HCT116 (cell line): Measurements from ENCODE around the gene EXD3. TPM values are rescaled to one million over a fixed set of nuclear protein-coding genes. Genes with fewer than 3 reads are reported as not detected.
"Not testable (repeated sequence)": the region's sequence is repeated elsewhere in the genome, so short reads cannot be mapped to it uniquely, and the experiment has no call there.

Experiments
- ATAC-seq: fragments of 200-7000 bp; cut with Tn5 transposase; 2 replicates; pipeline ENCODE4 v1.9.1; 2020; ENCODE audit warnings: mild to moderate bottlenecking, moderate library complexity
- BruUV-seq: library from RNA; stranded (reverse); fragments of 400-500 nt; replicated peaks from 2 replicates; lab custom pipeline; 2021; lab: Mats Ljungman, UMichigan
- CTCF ChIA-PET: fragments of 300-600 bp; sonication (Branson Sonifier 250); formaldehyde crosslinking; loops from one replicate; lab custom pipeline; 2021; ENCODE audit warnings: antibody characterized with exemption; lab: Charles Lee
- POLR2A ChIA-PET: fragments of 300-600, 350-600 bp; sonication (Branson Sonifier 250); formaldehyde crosslinking; loops from one replicate; lab custom pipeline; 2021; ENCODE audit warnings: antibody characterized with exemption; lab: Charles Lee
- RAD21 ChIA-PET, 2 experiments: fragments of 300-600 bp; sonication (Branson Sonifier 250); formaldehyde crosslinking; loops; one replicate each; lab custom pipeline; 2023; ENCODE audit warnings: low total read pairs in 2 of 2; ENCODE audit not compliant: uncharacterized antibody in 2 of 2, unreplicated experiment in 2 of 2, low non-redundant PET in 1 of 2; lab: Charles Lee
- DNase-seq: peaks from one replicate; pipeline ENCODE4 v3.0.0-alpha.2; 2010; ENCODE audit warnings: low read depth, low spot score
- H2AFZ ChIP-seq: fragments of 200-600 bp; shearing (Covaris generic), sonication (generic); 2 replicates; pipeline ENCODE4 v1.6.1; 2017; ENCODE audit warnings: low read depth, mixed run types, mixed read lengths, antibody characterized with exemption, low read length; ENCODE audit not compliant: poor library complexity, severe bottlenecking
- H3K27ac ChIP-seq: 2 replicates; pipeline ENCODE4 v1.5.1; 2012; ENCODE audit warnings: low read depth, low read length
- H3K27me3 ChIP-seq: fragments of 200-600 bp; sonication (generic); 2 replicates; pipeline ENCODE4 v1.6.1; 2016; ENCODE audit warnings: mixed run types, low read length, mixed read lengths; ENCODE audit not compliant: insufficient read depth
- H3K36me3 ChIP-seq, 2 experiments: fragments of 200-500 bp in 1 of 2; fragments of 200-600 bp in 1 of 2; sonication (Bioruptor generic) in 1 of 2; sonication (generic) in 1 of 2; 2 replicates each; pipeline versions ENCODE4 v1.5.1 to v1.6.1; 2014 to 2016; ENCODE audit warnings: low read length in 2 of 2, inconsistent platforms in 1 of 2, mixed read lengths in 1 of 2, mixed run types in 1 of 2; ENCODE audit not compliant: insufficient read depth in 2 of 2, control insufficient read depth in 1 of 2
- H3K4me1 ChIP-seq, 2 experiments: fragments of 200-600 bp in 1 of 2; sonication (generic) in 1 of 2; 2 replicates each; pipeline versions ENCODE4 v1.5.1 to v1.6.1; 2012 to 2017; ENCODE audit warnings: low read length in 2 of 2, inconsistent platforms in 1 of 2, mild to moderate bottlenecking in 1 of 2, mixed read lengths in 1 of 2, mixed run types in 1 of 2, moderate library complexity in 1 of 2; ENCODE audit not compliant: insufficient read depth in 2 of 2, control insufficient read depth in 1 of 2
- H3K4me2 ChIP-seq: fragments of 200-600 bp; sonication (generic); 2 replicates; pipeline ENCODE4 v1.6.1; 2017; ENCODE audit warnings: mixed run types, low read length, mixed read lengths
- H3K4me3 ChIP-seq, 2 experiments: fragments of 200-600 bp in 1 of 2; sonication (generic) in 1 of 2; replicated peaks in 1 of 2; 2 replicates each; pipeline ENCODE4 v1.5.1; 2011 to 2016; ENCODE audit warnings: low read length in 2 of 2, control low read depth in 1 of 2, low read depth in 1 of 2, mild to moderate bottlenecking in 1 of 2, mixed read lengths in 1 of 2, mixed run types in 1 of 2
- H3K79me2 ChIP-seq: fragments of 200-600 bp; sonication (generic); 2 replicates; pipeline ENCODE4 v1.6.1; 2017; ENCODE audit warnings: mild to moderate bottlenecking, mixed run types, low read length, moderate library complexity, mixed read lengths; ENCODE audit not compliant: insufficient read depth
- H3K9ac ChIP-seq: fragments of 200-600 bp; sonication (generic); 2 replicates; pipeline ENCODE4 v1.6.1; 2016; ENCODE audit warnings: low read length, mixed read lengths
- H3K9me2 ChIP-seq: fragments of 200-600 bp; sonication (generic), shearing (Covaris generic); 2 replicates; pipeline ENCODE4 v1.6.1; 2017; ENCODE audit warnings: mixed run types, mild to moderate bottlenecking, moderate library complexity; ENCODE audit not compliant: insufficient read depth
- H3K9me3 ChIP-seq, 2 experiments: fragments of 200-500 bp in 1 of 2; fragments of 200-600 bp in 1 of 2; sonication (Bioruptor generic) in 1 of 2; sonication (generic) in 1 of 2; 2 replicates each; pipeline ENCODE4 v1.6.1; 2014 to 2017; ENCODE audit warnings: low read length in 2 of 2, mixed read lengths in 2 of 2, inconsistent platforms in 1 of 2, low read depth in 1 of 2, mild to moderate bottlenecking in 1 of 2, mixed run types in 1 of 2, moderate library complexity in 1 of 2; ENCODE audit not compliant: control insufficient read depth in 1 of 2, insufficient read depth in 1 of 2
- H4K20me1 ChIP-seq: fragments of 200-600 bp; sonication (generic), shearing (Covaris generic); 2 replicates; pipeline ENCODE4 v1.6.1; 2017; ENCODE audit warnings: mixed run types, mild to moderate bottlenecking, moderate library complexity; ENCODE audit not compliant: insufficient read depth
- CEBPB ChIP-seq: IDR thresholded peaks from 2 replicates; pipeline ENCODE4 v1.6.1; 2012; ENCODE audit warnings: low read depth
- EZH2phosphoT487 ChIP-seq: fragments of 200-600 bp; IDR thresholded peaks from 2 replicates; pipeline ENCODE4 v1.6.1; 2018; ENCODE audit warnings: antibody characterized with exemption, borderline replicate concordance
- ZNF274 ChIP-seq: fragments of 200-500 bp; sonication (Bioruptor generic); IDR thresholded peaks from 2 replicates; pipeline ENCODE4 v1.6.1; 2014; ENCODE audit warnings: mild to moderate bottlenecking, low read depth, low read length, inconsistent platforms
- intact Hi-C: fragments of 100-400 bp; cut with micrococcal nuclease; formaldehyde crosslinking; loops from 2 replicates; pipeline ENCODE4 v1.10.0; 2022
- total RNA-seq: library from RNA; stranded (reverse); gene quantifications from one replicate; pipeline ENCODE4 v1.2.1, GENCODE V29; 2021; ENCODE audit not compliant: unreplicated experiment
- TF ChIP-seq, protein P1 (sequence below): IDR thresholded peaks from 2 replicates; pipeline ENCODE4 v1.6.1; 2012; ENCODE audit warnings: low read depth

The EXD3 gene
- total RNA-seq, 1 experiment from 2014 or later = 25.4 TPM

DNA sequence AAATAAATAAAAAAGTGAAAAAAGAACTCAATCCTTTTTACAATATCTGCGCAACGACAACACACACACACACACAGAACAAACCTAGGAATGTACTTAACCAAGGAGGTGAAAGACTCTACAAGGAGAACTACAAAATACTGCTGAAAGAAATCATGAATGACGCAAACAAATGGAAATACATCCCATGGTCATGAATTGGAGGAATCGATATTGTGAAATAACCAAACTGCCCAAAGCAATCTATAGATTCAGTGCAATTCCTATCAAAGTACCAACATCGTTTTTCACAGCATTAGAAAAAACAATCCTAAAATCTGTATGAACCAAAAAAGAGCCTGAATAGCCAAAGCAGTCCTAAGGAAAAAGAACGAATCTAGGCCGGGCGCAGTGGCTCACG, 91.0 kb downstream of the EXD3 start (continued):
- TF ChIP-seq CEBPB = no peak
- no peak for TF ChIP-seq EZH2phosphoT487
- TF ChIP-seq, protein P1, sequence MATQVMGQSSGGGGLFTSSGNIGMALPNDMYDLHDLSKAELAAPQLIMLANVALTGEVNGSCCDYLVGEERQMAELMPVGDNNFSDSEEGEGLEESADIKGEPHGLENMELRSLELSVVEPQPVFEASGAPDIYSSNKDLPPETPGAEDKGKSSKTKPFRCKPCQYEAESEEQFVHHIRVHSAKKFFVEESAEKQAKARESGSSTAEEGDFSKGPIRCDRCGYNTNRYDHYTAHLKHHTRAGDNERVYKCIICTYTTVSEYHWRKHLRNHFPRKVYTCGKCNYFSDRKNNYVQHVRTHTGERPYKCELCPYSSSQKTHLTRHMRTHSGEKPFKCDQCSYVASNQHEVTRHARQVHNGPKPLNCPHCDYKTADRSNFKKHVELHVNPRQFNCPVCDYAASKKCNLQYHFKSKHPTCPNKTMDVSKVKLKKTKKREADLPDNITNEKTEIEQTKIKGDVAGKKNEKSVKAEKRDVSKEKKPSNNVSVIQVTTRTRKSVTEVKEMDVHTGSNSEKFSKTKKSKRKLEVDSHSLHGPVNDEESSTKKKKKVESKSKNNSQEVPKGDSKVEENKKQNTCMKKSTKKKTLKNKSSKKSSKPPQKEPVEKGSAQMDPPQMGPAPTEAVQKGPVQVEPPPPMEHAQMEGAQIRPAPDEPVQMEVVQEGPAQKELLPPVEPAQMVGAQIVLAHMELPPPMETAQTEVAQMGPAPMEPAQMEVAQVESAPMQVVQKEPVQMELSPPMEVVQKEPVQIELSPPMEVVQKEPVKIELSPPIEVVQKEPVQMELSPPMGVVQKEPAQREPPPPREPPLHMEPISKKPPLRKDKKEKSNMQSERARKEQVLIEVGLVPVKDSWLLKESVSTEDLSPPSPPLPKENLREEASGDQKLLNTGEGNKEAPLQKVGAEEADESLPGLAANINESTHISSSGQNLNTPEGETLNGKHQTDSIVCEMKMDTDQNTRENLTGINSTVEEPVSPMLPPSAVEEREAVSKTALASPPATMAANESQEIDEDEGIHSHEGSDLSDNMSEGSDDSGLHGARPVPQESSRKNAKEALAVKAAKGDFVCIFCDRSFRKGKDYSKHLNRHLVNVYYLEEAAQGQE = no peak

- CTCF ChIA-PET = no interaction called here
- ATAC-seq = no peak
Observed at GRCh38 chr9:137330689-137331088, 92.3 kb downstream of the EXD3 start.

DNA sequence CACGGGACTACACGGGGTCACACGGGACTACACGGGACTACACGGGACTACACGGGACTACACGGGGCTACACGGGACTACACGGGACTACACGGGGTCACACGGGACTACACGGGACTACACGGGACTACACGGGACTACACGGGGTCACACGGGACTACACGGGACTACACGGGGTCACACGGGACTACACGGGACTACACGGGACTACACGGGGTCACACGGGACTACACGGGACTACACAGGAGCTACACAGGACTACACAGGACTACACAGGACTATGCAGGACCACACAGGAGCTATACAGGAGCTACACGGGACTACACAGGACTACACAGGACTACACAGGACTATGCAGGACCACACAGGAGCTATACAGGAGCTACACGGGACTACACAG, 93.4 kb downstream of the EXD3 start:
- H3K4me3 ChIP-seq, ATAC-seq, H3K9me3 ChIP-seq, H3K27ac ChIP-seq, H3K4me1 ChIP-seq, BruUV-seq, POLR2A ChIA-PET, H3K4me2 ChIP-seq, H3K79me2 ChIP-seq, CTCF ChIA-PET, DNase-seq, intact Hi-C loops, H4K20me1 ChIP-seq, RAD21 ChIA-PET, H2AFZ ChIP-seq, H3K9me2 ChIP-seq, H3K36me3 ChIP-seq, H3K9ac ChIP-seq: not testable (repeated sequence)
- H3K27me3 ChIP-seq = peaks cover 22% of the 10 kb centered on the region

More at GRCh38 chr9:137330689-137331088, 92.3 kb downstream of the EXD3 start:
- Histone ChIP-seq H3K9ac (no peak overlapping the region), H2AFZ (no peak overlapping the region), H3K27me3 (peaks cover 22% of the 10 kb centered on the region), H3K27ac (no peak overlapping the region), H3K4me3 (no peak overlapping the region), H3K36me3 (no peaks in the 10 kb centered on the region), H3K9me2 (no peaks in the 10 kb centered on the region), H4K20me1 (no peaks in the 10 kb centered on the region), H3K4me2 (no peak overlapping the region), H3K79me2 (no peaks in the 10 kb centered on the region), H3K9me3 (no peaks in the 10 kb centered on the region), H3K4me1 (no peaks in the 10 kb centered on the region)
- ChIA-PET RAD21 (no interaction called here), POLR2A (no interaction called here)
- no TSS peak for BruUV-seq
- intact Hi-C loops = no loop called here
- DNase-seq = no peak
- no peak for TF ChIP-seq ZNF274

DNA sequence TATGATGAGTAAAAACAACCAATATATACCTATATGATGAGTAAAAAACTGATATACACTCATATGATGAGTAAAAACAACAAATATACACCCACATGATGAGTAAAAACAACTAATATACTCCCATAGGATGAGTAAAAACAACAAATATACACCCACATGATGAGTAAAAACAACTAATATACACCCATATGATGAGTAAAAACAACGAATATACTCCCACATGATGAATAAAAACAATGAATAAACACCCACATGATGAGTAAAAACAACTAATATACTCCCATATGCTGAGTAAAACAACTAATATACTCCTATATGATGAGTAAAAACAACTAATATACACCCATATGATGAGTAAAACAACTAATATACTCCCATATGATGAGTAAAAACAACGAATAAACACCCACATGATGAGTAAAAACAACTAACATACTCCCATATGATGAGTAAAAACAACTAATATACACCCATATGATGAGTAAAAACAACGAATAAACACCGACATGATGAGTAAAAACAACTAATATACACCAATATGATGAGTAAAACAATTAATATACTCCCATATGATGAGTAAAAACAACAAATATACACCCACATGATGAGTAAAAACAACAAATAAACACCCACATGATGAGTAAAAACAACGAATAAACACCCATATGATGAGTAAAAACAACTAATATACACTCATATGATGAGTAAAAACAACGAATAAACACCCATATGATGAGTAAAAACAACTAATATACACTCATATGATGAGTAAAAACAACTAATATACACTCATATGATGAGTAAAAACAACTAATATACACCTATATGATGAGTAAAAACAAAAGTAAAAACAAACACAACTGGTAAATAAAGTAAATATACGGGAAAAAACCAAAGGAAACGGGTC, 95.1 kb downstream of the EXD3 start:
- H3K4me2 ChIP-seq, H2AFZ ChIP-seq, H3K4me3 ChIP-seq, H3K9ac ChIP-seq, ATAC-seq, H3K36me3 ChIP-seq, POLR2A ChIA-PET, H4K20me1 ChIP-seq, BruUV-seq, H3K27ac ChIP-seq, intact Hi-C loops, H3K9me2 ChIP-seq, H3K9me3 ChIP-seq, H3K79me2 ChIP-seq, RAD21 ChIA-PET, H3K4me1 ChIP-seq, CTCF ChIA-PET: not testable (repeated sequence)
- H3K27me3 ChIP-seq = peaks cover 22% of the 10 kb centered on the region
- DNase-seq = peak; percentile 34
